HL-60/S4 treated with retinoic acid at 250 ng/mL for 4 days and 3 days (cell line): ENCODE measurements around the gene KANSL1.

Experiments
- in situ Hi-C: fragments of 300-500 bp; cut with MboI; formaldehyde crosslinking; loops from 2 replicates; pipeline ENCODE4 v1.7.0; 2022; ENCODE audit warnings: low sequenced_read_pairs

Gene KANSL1

GRCh38 chr17:46045639-46046038 lies 147.6 kb downstream of the KANSL1 start:
- in situ Hi-C loops = no loop called here

GRCh38 chr17:46044989-46045388 lies 148.2 kb downstream of the KANSL1 start:
- in situ Hi-C loops = no loop called here

- in situ Hi-C loops = no loop called here
Measured at GRCh38 chr17:46044286-46044928, 148.8 kb downstream of the KANSL1 start.

- in situ Hi-C loops = no loop called here
Measured at GRCh38 chr17:46043606-46044005, 149.6 kb downstream of the KANSL1 start.

GRCh38 chr17:46042925-46043324 lies 150.3 kb downstream of the KANSL1 start:
- in situ Hi-C loops = no loop called here

- in situ Hi-C loops = no loop called here
Measured at GRCh38 chr17:46042246-46042645, 151.0 kb downstream of the KANSL1 start.

- in situ Hi-C loops = no loop called here
Measured at GRCh38 chr17:46039592-46040186, 153.5 kb downstream of the KANSL1 start.

- in situ Hi-C loops = no loop called here
Measured at GRCh38 chr17:46038937-46039336, 154.3 kb downstream of the KANSL1 start.

GRCh38 chr17:46038414-46038813 lies 154.8 kb downstream of the KANSL1 start:
- in situ Hi-C loops = no loop called here

- in situ Hi-C loops = no loop called here
Measured at GRCh38 chr17:46037722-46038255, 155.4 kb downstream of the KANSL1 start.

- in situ Hi-C loops = no loop called here
Measured at GRCh38 chr17:46036491-46036890, 156.7 kb downstream of the KANSL1 start.

- in situ Hi-C loops = no loop called here
Measured at GRCh38 chr17:46035112-46035818, 158.0 kb downstream of the KANSL1 start.

GRCh38 chr17:46033392-46033791 lies 159.8 kb downstream of the KANSL1 start:
- in situ Hi-C loops = no loop called here

- in situ Hi-C loops = no loop called here
Measured at GRCh38 chr17:46032909-46033308, 160.3 kb downstream of the KANSL1 start.

- in situ Hi-C loops = no loop called here
Measured at GRCh38 chr17:46031920-46032319, 161.3 kb downstream of the KANSL1 start.

GRCh38 chr17:46031440-46031839 lies 161.8 kb downstream of the KANSL1 start:
- in situ Hi-C loops = no loop called here

- in situ Hi-C loops = no loop called here
Measured at GRCh38 chr17:46030752-46031151, 162.5 kb downstream of the KANSL1 start.

GRCh38 chr17:46029627-46030026 lies 163.6 kb downstream of the KANSL1 start:
- in situ Hi-C loops = no loop called here

- in situ Hi-C loops = no loop called here
Measured at GRCh38 chr17:46028981-46029565, 164.2 kb downstream of the KANSL1 start.

- in situ Hi-C loops = no loop called here
Measured at GRCh38 chr17:46028374-46028773, 164.9 kb downstream of the KANSL1 start.

GRCh38 chr17:46027976-46028325 lies 165.3 kb downstream of the KANSL1 start:
- in situ Hi-C loops = no loop called here
